CD4-positive, alpha-beta T cell treated with Interleukin-1 beta for 1 hour (primary cell): ENCODE results near the gene HERPUD1.
"Not testable (repeated sequence)": the region's sequence is repeated elsewhere in the genome, so short reads cannot be mapped to it uniquely, and the experiment has no call there.

Experiments
- DNase-seq, 2 donors: peaks; one replicate each; pipeline ENCODE4 v3.0.0-alpha.2; 2020 to 2022

Gene HERPUD1

GRCh38 chr16:56911771-56912571, 20.0 kb upstream of the HERPUD1 start:
- DNase-seq = peak in 1 of 2 donors; percentile 72

DNA sequence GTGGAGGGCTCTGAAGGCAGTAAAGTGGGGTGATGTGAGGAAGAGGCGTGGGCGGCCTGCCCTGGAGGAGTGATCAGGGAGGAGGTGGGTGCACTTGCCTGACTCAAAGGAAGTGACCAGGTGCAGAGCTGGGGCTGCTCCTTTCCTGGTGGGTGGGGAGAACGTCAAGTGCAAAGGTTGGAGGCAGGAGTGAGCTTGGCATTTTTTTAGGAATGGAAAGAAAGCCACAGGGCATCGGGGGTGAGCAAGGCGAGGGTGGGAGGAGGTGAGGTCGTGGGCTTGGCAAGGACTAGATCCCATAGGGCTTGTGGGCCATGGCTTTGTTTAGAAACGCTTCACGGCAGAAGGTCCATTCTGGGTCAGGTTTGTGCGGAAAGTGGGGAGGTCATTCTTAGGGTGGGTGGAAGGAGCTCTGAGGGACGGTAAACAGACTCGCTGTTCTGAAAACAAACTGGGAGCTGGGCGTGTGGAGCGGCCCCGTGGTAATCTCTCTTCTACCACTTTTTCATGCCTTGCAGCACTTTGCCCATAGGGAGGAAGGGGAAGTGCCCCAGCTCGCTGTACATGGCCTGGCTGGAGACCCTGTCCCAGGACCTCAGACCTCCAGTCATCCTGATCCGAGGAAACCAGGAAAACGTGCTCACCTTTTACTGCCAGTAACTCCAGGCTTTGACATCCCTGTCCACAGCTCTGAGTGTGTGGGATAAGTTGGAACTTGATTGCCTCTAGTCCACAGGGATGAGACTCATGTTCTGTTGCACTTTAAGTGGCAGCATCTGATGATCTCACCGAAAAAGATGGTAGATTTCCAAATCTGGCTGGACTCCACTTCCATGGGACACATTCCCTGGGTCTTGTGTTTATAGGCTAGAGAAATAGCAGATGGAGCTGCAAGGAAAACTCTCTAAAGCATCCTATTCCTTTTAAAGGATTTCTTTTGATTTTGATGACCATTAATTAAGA, 18.9 kb upstream of the HERPUD1 start:
- no peak for DNase-seq

DNA sequence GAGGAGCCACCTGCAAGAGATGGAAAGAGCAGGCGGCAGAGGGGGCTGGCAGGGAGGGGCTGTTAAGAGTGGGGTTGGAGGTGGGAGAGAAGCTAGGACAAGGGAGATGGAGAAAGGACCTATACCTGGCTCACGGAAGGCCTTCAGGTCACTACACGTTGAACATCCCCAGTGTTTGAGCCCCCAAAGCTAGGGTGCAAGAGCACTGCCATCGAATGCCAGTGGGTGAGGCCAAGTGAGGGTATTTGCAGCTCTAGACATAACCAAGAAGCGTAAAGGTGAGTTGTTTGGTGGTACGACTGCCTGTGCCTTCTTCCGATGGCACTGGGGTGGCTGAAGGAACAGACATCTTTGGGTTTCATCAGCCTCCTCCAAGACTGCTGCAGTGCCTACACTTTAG, 17.0 kb upstream of the HERPUD1 start:
- DNase-seq = no peak

DNA sequence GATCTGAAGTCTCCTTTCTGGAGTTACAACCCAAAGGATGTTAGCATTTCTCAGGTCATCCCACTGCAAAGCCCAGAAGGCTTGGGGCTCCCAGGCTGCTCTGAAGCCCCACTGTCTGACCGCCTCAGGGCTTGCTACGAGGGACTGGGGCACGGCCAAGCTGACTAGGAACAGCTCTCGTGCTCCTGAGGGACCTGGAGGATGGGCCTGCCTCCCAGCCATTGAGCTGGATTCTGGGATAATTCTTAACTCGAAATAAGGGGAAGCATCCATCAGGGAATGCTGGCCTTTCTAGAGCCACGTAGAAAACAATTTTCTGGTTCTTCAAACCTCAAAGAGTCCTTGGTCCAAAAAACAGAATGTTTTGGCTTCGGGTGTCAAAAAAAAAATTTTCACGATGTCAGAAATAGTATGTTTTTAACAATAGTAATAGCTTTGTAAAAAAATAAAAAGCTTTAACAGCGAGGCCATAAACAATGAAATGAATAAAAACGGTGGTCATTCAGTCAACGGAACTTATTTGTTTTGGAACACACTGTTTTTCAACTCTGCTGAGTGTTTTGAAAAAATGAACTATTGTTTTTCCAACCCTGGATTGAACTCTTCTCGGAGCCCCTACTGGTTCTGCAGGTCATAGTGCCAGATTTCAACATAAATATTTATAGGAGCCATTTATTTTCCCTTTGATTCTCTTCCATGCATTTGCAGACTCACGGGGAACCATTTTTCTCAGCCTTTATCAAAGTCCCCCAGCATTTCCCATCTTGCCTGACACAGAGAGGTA, 16.4 kb upstream of the HERPUD1 start:
- no peak for DNase-seq

GRCh38 chr16:56916571-56917403, 15.2 kb upstream of the HERPUD1 start:
- DNase-seq = peak; percentile 54 to 59

- no peak for DNase-seq
These were observed 13.4 kb upstream of the HERPUD1 start for GRCh38 chr16:56918467-56919012.

- no peak for DNase-seq
These were observed 12.7 kb upstream of the HERPUD1 start for GRCh38 chr16:56919099-56919800.

DNA sequence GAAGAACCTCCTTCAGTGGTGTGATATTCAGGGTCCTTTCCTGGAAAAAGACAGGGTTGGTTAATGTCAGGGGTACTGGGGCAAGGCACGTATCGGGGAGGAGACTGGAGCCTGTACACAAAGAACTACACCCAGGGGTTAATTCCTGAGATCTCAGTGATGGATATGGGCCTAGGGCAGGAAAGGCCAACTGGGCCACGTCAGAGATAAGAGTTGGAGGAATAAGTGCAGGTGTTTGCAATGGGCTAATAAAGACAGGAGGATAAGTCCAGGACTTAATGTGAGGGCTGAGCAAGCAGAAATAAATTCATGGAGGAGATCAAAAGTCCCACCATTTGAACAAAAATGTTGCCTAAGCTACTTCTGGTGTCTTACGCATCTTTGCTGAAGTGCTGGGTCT, 10.4 kb upstream of the HERPUD1 start:
- DNase-seq = no peak

DNA sequence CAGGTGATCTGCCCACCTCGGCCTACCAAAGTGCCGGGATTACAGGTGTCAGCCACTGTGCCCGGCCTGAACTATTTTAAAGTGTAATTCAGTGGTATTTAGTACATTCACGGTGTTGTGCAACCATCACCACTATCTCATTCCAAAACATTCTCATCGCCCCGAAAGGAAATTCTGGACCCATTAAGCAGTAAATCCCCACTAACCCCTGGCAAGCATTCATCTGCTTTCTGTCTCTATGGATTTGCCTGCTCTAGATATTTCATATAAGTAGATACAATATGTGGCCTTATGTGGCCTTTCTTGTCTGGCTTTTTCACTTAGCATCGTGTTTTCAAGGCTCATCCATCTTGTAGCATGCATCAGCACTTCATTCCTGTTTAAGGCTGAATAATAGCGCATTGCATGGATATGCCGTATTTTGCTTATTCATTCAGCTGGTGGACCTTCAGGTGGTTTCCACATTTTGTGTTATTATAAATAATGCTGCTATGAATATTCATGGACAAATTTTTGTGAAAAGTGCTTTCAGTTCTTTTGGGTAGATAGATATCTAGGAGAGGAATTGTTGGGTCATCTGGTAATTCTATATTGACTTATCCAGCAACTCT, 8.4 kb upstream of the HERPUD1 start:
- DNase-seq = no peak

DNA sequence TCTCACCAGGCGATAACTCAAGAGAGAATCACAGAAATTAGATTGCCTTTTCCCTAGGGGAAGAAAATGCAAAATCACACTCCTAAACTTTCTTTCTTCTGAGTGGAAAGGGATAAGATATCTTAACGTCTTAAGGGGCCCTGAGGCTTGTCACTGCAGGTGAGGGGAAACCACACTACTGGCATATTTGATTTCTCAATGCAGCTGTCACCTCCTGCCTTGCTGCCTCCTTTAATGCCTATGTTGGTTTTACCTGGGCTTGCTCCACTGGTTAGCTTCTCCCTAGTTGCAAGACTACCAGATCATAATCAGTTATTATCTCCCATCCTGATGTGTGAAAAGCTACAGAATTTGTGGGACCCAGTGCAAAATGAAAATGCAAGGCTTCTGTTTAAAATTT, 4.5 kb upstream of the HERPUD1 start:
- DNase-seq = no peak

DNA sequence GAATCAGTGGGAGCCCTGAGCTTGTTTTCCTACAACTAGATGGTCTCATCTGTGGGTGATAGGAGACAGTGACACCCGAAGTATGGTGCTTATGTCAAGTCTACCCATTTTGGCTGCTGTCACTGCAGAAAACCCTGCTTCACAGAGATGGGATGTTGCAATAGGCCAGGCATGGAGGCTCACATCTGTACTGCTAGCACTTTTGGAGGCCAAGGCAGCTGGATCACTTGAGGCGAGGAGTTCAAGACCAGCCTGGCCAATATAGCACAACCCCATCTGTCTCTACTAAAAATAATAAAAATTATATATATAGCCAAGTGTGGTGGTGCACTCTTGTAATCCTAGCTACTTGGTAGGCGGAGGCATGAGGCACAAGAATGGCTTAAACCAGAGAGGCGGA, 2.3 kb upstream of the HERPUD1 start:
- DNase-seq = no peak

DNA sequence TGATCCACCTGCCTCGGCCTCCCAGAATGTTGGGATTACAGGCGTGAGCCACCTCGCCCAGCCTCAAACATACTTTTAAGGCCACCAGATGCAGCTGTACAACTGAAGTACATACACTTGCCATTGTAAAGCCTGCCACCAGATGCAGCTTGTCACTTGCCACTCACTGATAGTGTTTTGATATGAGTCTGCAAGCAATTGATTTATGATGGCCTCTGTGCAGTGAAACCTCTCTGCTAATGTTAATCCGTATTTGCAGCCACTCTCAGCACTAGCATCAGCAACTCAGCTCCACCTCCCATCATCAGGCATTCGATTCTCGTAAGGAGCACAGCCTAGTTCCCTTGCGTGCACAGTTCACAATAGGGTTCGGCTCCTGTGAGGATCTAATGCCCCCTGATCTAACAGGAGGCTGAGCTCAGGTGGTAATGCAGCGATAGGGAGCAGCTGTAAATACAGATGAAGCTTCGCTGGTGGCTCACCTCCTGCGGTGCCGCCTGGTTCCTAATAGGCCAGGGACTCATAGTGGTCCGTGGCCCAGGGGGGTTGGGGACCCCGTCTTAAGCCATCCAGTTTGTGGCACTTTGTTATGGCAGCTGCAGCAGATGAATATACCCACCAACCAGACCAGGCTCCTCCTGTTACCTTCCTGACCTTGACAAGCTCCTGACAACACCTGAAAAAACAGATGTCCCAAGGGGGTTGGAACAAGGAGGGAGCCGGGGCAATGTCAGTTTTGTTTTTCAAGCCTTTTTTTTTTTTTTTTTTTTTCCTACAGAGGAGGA, 1.3 kb upstream of the HERPUD1 start:
- DNase-seq = no peak

- no peak for DNase-seq
These were observed 561 bp upstream of the HERPUD1 start for GRCh38 chr16:56931271-56931891.

DNA sequence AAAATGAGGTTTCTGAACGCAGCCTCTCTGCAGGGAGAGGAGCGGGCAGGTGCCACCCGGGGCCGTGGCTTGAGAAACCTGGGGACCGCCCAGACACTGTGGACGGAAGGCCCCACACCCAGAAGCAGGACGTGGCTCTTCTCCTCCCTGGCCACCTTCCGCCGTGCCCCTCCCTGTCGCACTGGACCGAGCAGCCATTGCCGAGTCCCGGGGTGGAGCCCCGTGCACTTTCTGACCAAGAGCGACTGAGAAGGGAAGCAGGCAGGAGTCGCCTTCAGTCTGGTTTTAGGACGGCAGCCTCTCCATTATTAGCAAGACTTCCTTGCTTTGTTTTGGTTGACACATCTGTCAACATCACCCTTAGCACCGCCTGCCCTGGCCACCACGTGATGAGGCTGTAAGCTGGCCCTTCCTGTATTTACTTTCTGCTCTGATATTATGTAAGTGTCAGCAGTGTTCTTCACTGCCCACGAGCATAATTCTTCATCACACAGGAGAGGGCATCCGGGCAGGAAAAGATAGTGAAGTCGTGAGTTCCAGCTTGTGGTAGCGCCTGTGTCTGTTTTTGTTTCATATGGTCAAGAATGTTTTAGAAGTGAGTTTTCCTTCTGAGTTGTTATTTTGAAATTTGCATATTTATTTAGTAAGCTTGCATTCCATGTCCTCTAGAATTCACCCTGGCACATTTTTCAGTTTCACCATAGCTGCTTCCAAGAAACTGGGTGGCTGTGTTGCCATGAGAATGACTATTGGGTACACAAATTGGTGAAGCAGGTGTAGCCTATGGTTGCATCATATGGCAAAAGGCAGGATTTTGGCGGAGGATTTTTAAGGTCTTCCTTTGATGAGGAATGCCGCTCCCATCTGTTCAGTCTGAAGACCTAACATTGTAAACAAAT, 1.0 kb downstream of the HERPUD1 start:
- peak; percentile 45 to 72 for DNase-seq

GRCh38 chr16:56933828-56934598, 2.1 kb downstream of the HERPUD1 start:
- DNase-seq = no peak

DNA sequence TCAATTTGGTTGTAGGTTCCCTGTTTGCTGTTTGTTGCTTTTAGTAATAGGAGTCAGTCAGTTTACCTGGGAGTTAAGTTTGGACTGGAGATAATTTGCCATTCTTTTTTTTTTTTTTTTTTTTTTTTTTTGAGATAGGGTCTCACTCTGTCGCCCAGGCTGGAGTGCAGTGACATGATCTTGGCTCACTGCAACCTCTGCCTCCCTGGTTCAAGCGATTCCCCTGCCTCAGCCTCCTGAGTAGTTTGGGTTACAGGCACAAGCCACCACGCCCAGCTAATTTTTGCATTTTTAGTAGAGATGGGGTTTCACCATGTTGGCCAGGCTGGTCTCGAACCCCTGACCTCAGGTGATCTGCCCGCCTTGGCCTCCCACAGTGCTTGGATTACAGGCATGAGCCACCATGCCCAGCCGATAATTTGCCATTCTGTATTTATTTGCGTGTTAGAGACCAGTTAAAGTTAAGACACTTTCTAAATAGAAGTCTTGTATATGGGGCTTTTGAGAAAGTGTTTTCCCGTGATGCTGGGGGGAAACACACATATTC, 2.7 kb downstream of the HERPUD1 start:
- not testable (repeated sequence) for DNase-seq

- no peak for DNase-seq
These were observed 3.3 kb downstream of the HERPUD1 start for GRCh38 chr16:56935201-56935600.
